H9 (cell line): ENCODE data around the gene CHCHD6. TPM values are rescaled to one million over a fixed set of nuclear protein-coding genes. Genes with fewer than 3 reads are reported as not detected.

ENCODE experiments used
- DNase-seq: peaks from one replicate; pipeline ENCODE4 v3.0.0-alpha.2; 2017
- H2AFZ ChIP-seq: one replicate; pipeline ENCODE4 v1.6.1; 2013; ENCODE audit warnings: mild to moderate bottlenecking, low read length, control low read depth, moderate library complexity
- H2AK5ac ChIP-seq: 2 replicates; pipeline ENCODE4 v1.6.1; 2013; ENCODE audit warnings: low read length, control low read depth, mixed read lengths; ENCODE audit not compliant: insufficient read length
- H2BK120ac ChIP-seq: one replicate; pipeline ENCODE4 v1.6.1; 2013; ENCODE audit warnings: low read depth, mild to moderate bottlenecking, low read length, control low read depth, inconsistent platforms; ENCODE audit not compliant: poor library complexity, severe bottlenecking
- H2BK12ac ChIP-seq: 2 replicates; pipeline ENCODE4 v1.6.1; 2013; ENCODE audit warnings: low read length, control low read depth, mixed read lengths, low read depth; ENCODE audit not compliant: insufficient read length
- H2BK15ac ChIP-seq: 2 replicates; pipeline ENCODE4 v1.6.1; 2013; ENCODE audit warnings: low read depth, low read length, control low read depth
- H2BK20ac ChIP-seq: one replicate; pipeline ENCODE4 v1.6.1; 2013; ENCODE audit warnings: low read depth, mild to moderate bottlenecking, low read length, control low read depth, inconsistent platforms; ENCODE audit not compliant: poor library complexity, severe bottlenecking
- H2BK5ac ChIP-seq: 2 replicates; pipeline ENCODE4 v1.6.1; 2013; ENCODE audit warnings: low read length, control low read depth, mixed read lengths; ENCODE audit not compliant: insufficient read length
- H3K14ac ChIP-seq: 2 replicates; pipeline ENCODE4 v1.6.1; 2013; ENCODE audit warnings: low read length, control low read depth; ENCODE audit not compliant: insufficient read depth
- H3K18ac ChIP-seq: 2 replicates; pipeline ENCODE4 v1.6.1; 2013; ENCODE audit warnings: low read depth, mild to moderate bottlenecking, mixed read lengths, low read length, control low read depth; ENCODE audit not compliant: insufficient read length
- H3K23ac ChIP-seq: 2 replicates; pipeline ENCODE4 v1.6.1; 2013; ENCODE audit warnings: low read length, control low read depth, mixed read lengths, low read depth; ENCODE audit not compliant: insufficient read length
- H3K23me2 ChIP-seq: 2 replicates; pipeline ENCODE4 v1.6.1; 2013; ENCODE audit warnings: low read depth, mild to moderate bottlenecking, mixed read lengths, low read length, control low read depth; ENCODE audit not compliant: insufficient read length, poor library complexity, severe bottlenecking
- H3K27ac ChIP-seq: 2 replicates; pipeline ENCODE4 v1.5.1; 2013; ENCODE audit warnings: low read length, control low read depth, mixed read lengths, low read depth; ENCODE audit not compliant: insufficient read length
- H3K27me3 ChIP-seq: 2 replicates; pipeline ENCODE4 v1.6.1; 2013; ENCODE audit warnings: low read length, control low read depth, inconsistent platforms; ENCODE audit not compliant: insufficient read depth
- H3K4ac ChIP-seq: 2 replicates; pipeline ENCODE4 v1.6.1; 2013; ENCODE audit warnings: low read depth, mild to moderate bottlenecking, control low read depth, inconsistent platforms, low read length, moderate library complexity
- H3K4me1 ChIP-seq: 2 replicates; pipeline ENCODE4 v1.6.1; 2013; ENCODE audit warnings: low read length, control low read depth, inconsistent platforms; ENCODE audit not compliant: insufficient read depth
- H3K4me2 ChIP-seq: 2 replicates; pipeline ENCODE4 v1.6.1; 2013; ENCODE audit warnings: low read length, control low read depth, mixed read lengths; ENCODE audit not compliant: insufficient read length, insufficient read depth
- H3K56ac ChIP-seq: 2 replicates; pipeline ENCODE4 v1.6.1; 2013; ENCODE audit warnings: low read depth, mild to moderate bottlenecking, mixed read lengths, low read length, control low read depth; ENCODE audit not compliant: insufficient read length
- H3K79me1 ChIP-seq: 2 replicates; pipeline ENCODE4 v1.6.1; 2013; ENCODE audit warnings: low read depth, mild to moderate bottlenecking, moderate library complexity, low read length, control low read depth, inconsistent platforms; ENCODE audit not compliant: insufficient read depth, poor library complexity, severe bottlenecking
- H3K79me2 ChIP-seq: 2 replicates; pipeline ENCODE4 v1.6.1; 2013; ENCODE audit warnings: low read length, control low read depth, inconsistent platforms; ENCODE audit not compliant: insufficient read depth
- H3K9ac ChIP-seq: 2 replicates; pipeline ENCODE4 v1.6.1; 2013; ENCODE audit warnings: low read length, control low read depth, mixed read lengths; ENCODE audit not compliant: insufficient read length; ENCODE audit errors: extremely low read depth
- H3K9me3 ChIP-seq: one replicate; pipeline ENCODE4 v1.6.1; 2013; ENCODE audit warnings: low read depth, low read length, inconsistent platforms; ENCODE audit not compliant: control insufficient read depth
- H3T11ph ChIP-seq: one replicate; pipeline ENCODE4 v1.6.1; 2013; ENCODE audit warnings: mild to moderate bottlenecking, low read length, control low read depth, inconsistent platforms
- H4K20me1 ChIP-seq: one replicate; pipeline ENCODE4 v1.6.1; 2013; ENCODE audit not compliant: control insufficient read depth, insufficient read length, insufficient read depth
- H4K5ac ChIP-seq: 2 replicates; pipeline ENCODE4 v1.6.1; 2013; ENCODE audit warnings: low read depth, mild to moderate bottlenecking, mixed read lengths, low read length, control low read depth; ENCODE audit not compliant: insufficient read length
- H4K8ac ChIP-seq: replicated peaks from 2 replicates; pipeline ENCODE4 v1.6.1; 2013; ENCODE audit warnings: low read length, control low read depth, mixed read lengths, low read depth; ENCODE audit not compliant: insufficient read length
- H4K91ac ChIP-seq: 2 replicates; pipeline ENCODE4 v1.6.1; 2013; ENCODE audit warnings: low read depth, mild to moderate bottlenecking, moderate library complexity, mixed read lengths, low read length, control low read depth; ENCODE audit not compliant: insufficient read length
- H3K27ac Mint-ChIP-seq, 3 experiments: 2 replicates in 2 of 3; 3 replicates in 1 of 3; pipeline ENCODE4 v1.8.0; 2020 to 2021; ENCODE audit warnings: mixed read lengths in 3 of 3, mild to moderate bottlenecking in 1 of 3, moderate library complexity in 1 of 3
- H3K27me3 Mint-ChIP-seq: 2 replicates; pipeline ENCODE4 v1.8.0; 2021; ENCODE audit warnings: low read depth, mild to moderate bottlenecking, moderate library complexity, mixed read lengths
- H3K36me3 Mint-ChIP-seq, 3 experiments: 2 replicates in 2 of 3; 3 replicates in 1 of 3; pipeline ENCODE4 v1.8.0; 2020 to 2021; ENCODE audit warnings: low read depth in 3 of 3, mixed read lengths in 3 of 3; ENCODE audit not compliant: insufficient read depth in 1 of 3
- H3K4me1 Mint-ChIP-seq, 2 experiments: 2 replicates each; pipeline ENCODE4 v1.8.0; 2020; ENCODE audit warnings: mixed read lengths in 2 of 2
- H3K4me3 Mint-ChIP-seq, 2 experiments: 2 replicates in 1 of 2; 3 replicates in 1 of 2; pipeline ENCODE4 v1.8.0; 2020 to 2021; ENCODE audit warnings: mild to moderate bottlenecking in 2 of 2, mixed read lengths in 2 of 2, moderate library complexity in 1 of 2
- H3K9me3 Mint-ChIP-seq, 2 experiments: 2 replicates in 1 of 2; 3 replicates in 1 of 2; pipeline ENCODE4 v1.8.0; 2020; ENCODE audit warnings: mild to moderate bottlenecking in 2 of 2, mixed read lengths in 2 of 2, moderate library complexity in 1 of 2
- CTCF ChIP-seq: fragments of 200-600 bp; sonication (generic); conservative IDR thresholded peaks from 3 replicates; pipeline ENCODE4 v1.8.0; 2021; ENCODE audit warnings: antibody characterized with exemption, mild to moderate bottlenecking
- WGBS: extraction: QIAGEN DNeasy Blood & Tissue Kit; methylation state at CpG from one replicate; pipeline ENCODE4 v1.1.7; 2013; ENCODE audit warnings: missing lambda C conversion rate, low lambda C conversion rate, mixed read lengths; ENCODE audit not compliant: insufficient read length; ENCODE audit errors: extremely low coverage; 5-methylcytosine and 5-hydroxymethylcytosine counted together
- total RNA-seq: library from RNA; stranded (reverse); gene quantifications from 2 replicates; pipeline ENCODE4 v1.2.1, GENCODE V29; 2021

Gene CHCHD6
- total RNA-seq, 1 experiment from 2014 or later, result 34.2 TPM

GRCh38 chr3:126885425-126885824 lies 181.4 kb downstream of the CHCHD6 start:
- H3K27ac ChIP-seq, result no peak overlapping the region
- no peak overlapping the region for H3T11ph ChIP-seq
- H2BK15ac ChIP-seq, result no peak overlapping the region
- peaks cover 3 to 4% of the 10 kb centered on the region in 2 experiments for H3K4me1 Mint-ChIP-seq
- no CpG with 5 or more reads among the region's 1 CpG for WGBS
- no peak for DNase-seq
- H3K4me2 ChIP-seq, result no peak overlapping the region
- no peaks in the 10 kb centered on the region for H4K20me1 ChIP-seq
- H3K36me3 Mint-ChIP-seq, result peaks cover 0 to 8% (median 0%) of the 10 kb centered on the region in 3 experiments; a peak in 2 of 7 replicates
- no peaks in the 10 kb centered on the region for H3K79me1 ChIP-seq
- no peaks in the 10 kb centered on the region for H3K27me3 Mint-ChIP-seq
- H3K4me1 ChIP-seq, result no peaks in the 10 kb centered on the region
- no peak overlapping the region for H3K9ac ChIP-seq
- H2AFZ ChIP-seq, result no peak overlapping the region
- no peak overlapping the region for H3K56ac ChIP-seq
- no peak overlapping the region for H3K27ac Mint-ChIP-seq
- no peak overlapping the region for H2AK5ac ChIP-seq
- H3K18ac ChIP-seq, result no peak overlapping the region
- H3K79me2 ChIP-seq, result no peaks in the 10 kb centered on the region
- no peaks in the 10 kb centered on the region for H3K23me2 ChIP-seq
- no peaks in the 10 kb centered on the region for H3K27me3 ChIP-seq
- H3K9me3 Mint-ChIP-seq, result no peaks in the 10 kb centered on the region
- H4K5ac ChIP-seq, result no peak overlapping the region
- no peak overlapping the region for H2BK20ac ChIP-seq
- TF ChIP-seq CTCF, result no peak
- no peak overlapping the region for H4K8ac ChIP-seq
- no peak overlapping the region for H2BK12ac ChIP-seq
- H3K9me3 ChIP-seq, result no peaks in the 10 kb centered on the region
- no peak overlapping the region for H3K23ac ChIP-seq
- no peak overlapping the region for H3K14ac ChIP-seq
- no peak overlapping the region for H2BK120ac ChIP-seq
- no peak overlapping the region for H2BK5ac ChIP-seq
- no peak overlapping the region for H3K4me3 Mint-ChIP-seq
- H3K4ac ChIP-seq, result no peak overlapping the region
- H4K91ac ChIP-seq, result no peak overlapping the region
